Naive thymus-derived CD4-positive, alpha-beta T cell (primary cell): ENCODE data around the gene SCMH1. TPM values are rescaled to one million over a fixed set of nuclear protein-coding genes. Genes with fewer than 3 reads are reported as not detected.
"Not testable (repeated sequence)": the region's sequence is repeated elsewhere in the genome, so short reads cannot be mapped to it uniquely, and the experiment has no call there.

Experiments used
- ATAC-seq: fragments of 150-1000 bp; cut with Tn5 transposase; 2 replicates; pipeline ENCODE4 v1.10.0; 2021; ENCODE audit warnings: mild to moderate bottlenecking, moderate library complexity
- CTCF ChIA-PET: fragments of 350-600 bp; sonication (Branson Sonifier 250); formaldehyde crosslinking; loops from one replicate; lab custom pipeline; 2021; ENCODE audit warnings: antibody characterized with exemption; lab: Charles Lee
- POLR2A ChIA-PET: fragments of 350-600 bp; sonication (Branson Sonifier 250); formaldehyde crosslinking; loops from one replicate; lab custom pipeline; 2021; ENCODE audit warnings: antibody characterized with exemption, inconsistent platforms; lab: Charles Lee
- DNase-seq, 9 donors: peaks; one replicate each; pipeline versions ENCODE4 v3.0.0 to v3.0.0-alpha.2; 2020 to 2022; ENCODE audit warnings: mixed read lengths in 1 of 9
- H3K27ac ChIP-seq: one replicate; pipeline ENCODE4 v1.7.0; 2013; ENCODE audit warnings: mild to moderate bottlenecking, low read depth, low read length, moderate library complexity
- H3K27me3 ChIP-seq, 2 donors: one replicate each; pipeline ENCODE4 v1.7.0; 2013; ENCODE audit warnings: low read length in 2 of 2, mild to moderate bottlenecking in 2 of 2, moderate library complexity in 2 of 2; ENCODE audit not compliant: control insufficient read depth in 2 of 2, insufficient read depth in 2 of 2
- H3K36me3 ChIP-seq, 3 experiments: 1 replicate in 2 of 3; 2 replicates in 1 of 3; pipeline ENCODE4 v1.7.0; 2013; ENCODE audit warnings: low read length in 3 of 3, mild to moderate bottlenecking in 3 of 3, moderate library complexity in 1 of 3; ENCODE audit not compliant: insufficient read depth in 3 of 3, control insufficient read depth in 2 of 3
- H3K4me1 ChIP-seq, 2 donors: one replicate each; pipeline ENCODE4 v1.7.0; 2013; ENCODE audit warnings: low read length in 2 of 2, mild to moderate bottlenecking in 2 of 2, moderate library complexity in 1 of 2; ENCODE audit not compliant: control insufficient read depth in 2 of 2, insufficient read depth in 2 of 2
- H3K4me3 ChIP-seq: 2 replicates; pipeline ENCODE4 v1.7.0; 2013; ENCODE audit warnings: mild to moderate bottlenecking, low read length
- H3K9me3 ChIP-seq, 3 experiments: 1 replicate in 2 of 3; 2 replicates in 1 of 3; pipeline ENCODE4 v1.7.0; 2013; ENCODE audit warnings: low read length in 3 of 3; ENCODE audit not compliant: control insufficient read depth in 2 of 3
- H3K27ac Mint-ChIP-seq, 9 donors: one replicate each; pipeline ENCODE4 v1.8.0; 2020 to 2022; ENCODE audit warnings: mixed read lengths in 9 of 9, mild to moderate bottlenecking in 8 of 9, moderate library complexity in 5 of 9, inconsistent platforms in 2 of 9
- H3K27me3 Mint-ChIP-seq, 5 donors: one replicate each; pipeline ENCODE4 v1.8.0; 2021 to 2022; ENCODE audit warnings: mixed read lengths in 5 of 5, mild to moderate bottlenecking in 1 of 5
- H3K36me3 Mint-ChIP-seq, 5 donors: one replicate each; pipeline ENCODE4 v1.8.0; 2020 to 2022; ENCODE audit warnings: mixed read lengths in 5 of 5, mild to moderate bottlenecking in 3 of 5, inconsistent platforms in 1 of 5
- H3K4me1 Mint-ChIP-seq, 7 donors: one replicate each; pipeline ENCODE4 v1.8.0; 2020 to 2022; ENCODE audit warnings: mixed read lengths in 7 of 7, mild to moderate bottlenecking in 3 of 7, inconsistent platforms in 1 of 7
- H3K4me3 Mint-ChIP-seq, 10 donors: one replicate each; pipeline ENCODE4 v1.8.0; 2020 to 2022; ENCODE audit warnings: mild to moderate bottlenecking in 10 of 10, mixed read lengths in 10 of 10, moderate library complexity in 6 of 10, inconsistent platforms in 2 of 10
- H3K9me3 Mint-ChIP-seq, 11 donors: one replicate each; pipeline ENCODE4 v1.8.0; 2020 to 2022; ENCODE audit warnings: mixed read lengths in 11 of 11, mild to moderate bottlenecking in 4 of 11, inconsistent platforms in 1 of 11, moderate library complexity in 1 of 11
- intact Hi-C, 2 donors: fragments of 100-400 bp; cut with micrococcal nuclease; formaldehyde crosslinking; loops; one replicate each; pipeline ENCODE4 v1.15.1; 2023
- polyA plus RNA-seq, 2 donors: library from polyadenylated mRNA; unstranded; fragments of 300-500 nt; fragmentation: Illumina TruSeq; gene quantifications; one replicate each; pipeline ENCODE4 v1.2.3, GENCODE V29; 2021
- total RNA-seq, 6 experiments: library from RNA in 5 of 6; stranded (reverse) in 5 of 6; gene quantifications; 1 replicate in 5 of 6; 2 replicates in 1 of 6; pipeline ENCODE4 v1.2.3 and lab custom pipeline; 2021 to 2026

SCMH1 gene
- total and polyA plus RNA-seq, 7 experiments from 2014 or later = 3.6 to 18.6 (median 16.8) TPM

- Histone ChIP-seq H3K27ac (no peak overlapping the region), H3K36me3 (peaks cover 0 to 4% (median 3%) of the 10 kb centered on the region in 3 experiments), H3K4me1 (no peaks in the 10 kb centered on the region), H3K9me3 (peaks cover 0 to 16% (median 5%) of the 10 kb centered on the region in 3 experiments), H3K4me3 (no peak overlapping the region), H3K27me3 (no peaks in the 10 kb centered on the region)
- intact Hi-C loops = no loop called here
- Mint-ChIP-seq H3K4me1 (peaks cover 5 to 25% (median 13%) of the 10 kb centered on the region in 7 donors), H3K9me3 (peaks cover 0 to 56% (median 23%) of the 10 kb centered on the region in 11 donors), H3K27me3 (no peaks in the 10 kb centered on the region), H3K27ac (peak overlapping the region in 1 of 9 donors; percentile 1), H3K36me3 (peaks cover 8 to 55% (median 43%) of the 10 kb centered on the region in 5 donors), H3K4me3 (no peak overlapping the region)
- ATAC-seq = no peak
- no peak for DNase-seq
- ChIA-PET CTCF (interaction anchor here (1.2 kb wide), 1 partner anchor 958 kb away, joined by 4 read pairs; no protein-coding TSS in a partner anchor), POLR2A (no interaction called here)
Measured at GRCh38 chr1:41215623-41216022, 26.5 kb downstream of the SCMH1 start.

- Histone ChIP-seq H3K4me3 (no peak overlapping the region), H3K36me3 (no peaks in the 10 kb centered on the region), H3K9me3 (peaks cover 0 to 8% (median 3%) of the 10 kb centered on the region in 3 experiments), H3K4me1 (no peaks in the 10 kb centered on the region), H3K27ac (no peak overlapping the region), H3K27me3 (no peaks in the 10 kb centered on the region)
- ChIA-PET CTCF (no interaction called here), POLR2A (no interaction called here)
- intact Hi-C loops = no loop called here
- no peak overlapping the region for H3K4me3 Mint-ChIP-seq
- no peak for DNase-seq
- H3K9me3 Mint-ChIP-seq = peaks cover 0 to 46% (median 17%) of the 10 kb centered on the region in 11 donors
- H3K27ac Mint-ChIP-seq = peak overlapping the region in 1 of 9 donors; percentile 2
- ATAC-seq = no peak
- no peaks in the 10 kb centered on the region for H3K27me3 Mint-ChIP-seq
- H3K36me3 Mint-ChIP-seq = peaks cover 8 to 55% (median 44%) of the 10 kb centered on the region in 5 donors
- H3K4me1 Mint-ChIP-seq = peaks cover 5 to 37% (median 17%) of the 10 kb centered on the region in 7 donors
Measured at GRCh38 chr1:41213341-41213740, 28.8 kb downstream of the SCMH1 start.

GRCh38 chr1:41211608-41212007, 30.5 kb downstream of the SCMH1 start:
- H3K27ac ChIP-seq, H3K4me1 ChIP-seq, H3K27me3 ChIP-seq, H3K4me3 ChIP-seq, POLR2A ChIA-PET, H3K4me3 Mint-ChIP-seq, intact Hi-C loops, H3K9me3 ChIP-seq, DNase-seq, ATAC-seq, CTCF ChIA-PET, H3K36me3 ChIP-seq, H3K27me3 Mint-ChIP-seq, H3K27ac Mint-ChIP-seq: not testable (repeated sequence)
- peaks cover 5 to 45% (median 28%) of the 10 kb centered on the region in 5 donors for H3K36me3 Mint-ChIP-seq
- H3K4me1 Mint-ChIP-seq = peaks cover 5 to 37% (median 19%) of the 10 kb centered on the region in 7 donors
- H3K9me3 Mint-ChIP-seq = peaks cover 0 to 36% (median 11%) of the 10 kb centered on the region in 11 donors

- not testable (repeated sequence) for H3K4me3 ChIP-seq
Measured at GRCh38 chr1:41207053-41207452, 35.1 kb downstream of the SCMH1 start.

GRCh38 chr1:41200728-41201127, 41.4 kb downstream of the SCMH1 start:
- Mint-ChIP-seq H3K4me1 (peaks cover 0 to 9% (median 1%) of the 10 kb centered on the region in 7 donors), H3K27ac (no peak overlapping the region), H3K27me3 (no peaks in the 10 kb centered on the region), H3K36me3 (peaks cover 6 to 33% (median 26%) of the 10 kb centered on the region in 5 donors), H3K4me3 (no peak overlapping the region), H3K9me3 (peaks cover 2 to 22% (median 7%) of the 10 kb centered on the region in 11 donors)
- ChIA-PET POLR2A (no interaction called here), CTCF (no interaction called here)
- H3K4me3 ChIP-seq = no peak overlapping the region
- intact Hi-C loops = no loop called here
- DNase-seq = no peak
- no peaks in the 10 kb centered on the region for H3K27me3 ChIP-seq
- H3K9me3 ChIP-seq = peaks cover 0 to 8% (median 0%) of the 10 kb centered on the region in 3 experiments
- no peaks in the 10 kb centered on the region for H3K36me3 ChIP-seq
- no peak for ATAC-seq
- no peak overlapping the region for H3K27ac ChIP-seq
- no peaks in the 10 kb centered on the region for H3K4me1 ChIP-seq

More at GRCh38 chr1:41207053-41207452, 35.1 kb downstream of the SCMH1 start:
- H3K4me1 ChIP-seq, H3K4me3 Mint-ChIP-seq, intact Hi-C loops, H3K36me3 ChIP-seq, ATAC-seq, POLR2A ChIA-PET, CTCF ChIA-PET, H3K9me3 ChIP-seq, DNase-seq, H3K27me3 Mint-ChIP-seq, H3K27ac Mint-ChIP-seq, H3K27ac ChIP-seq, H3K27me3 ChIP-seq: not testable (repeated sequence)
- Mint-ChIP-seq H3K36me3 (peaks cover 18 to 66% (median 38%) of the 10 kb centered on the region in 5 donors), H3K4me1 (peaks cover 5 to 33% (median 17%) of the 10 kb centered on the region in 7 donors), H3K9me3 (peaks cover 4 to 49% (median 16%) of the 10 kb centered on the region in 11 donors)

GRCh38 chr1:41199375-41199774, 42.7 kb downstream of the SCMH1 start:
- peaks cover 2 to 19% (median 6%) of the 10 kb centered on the region in 11 donors for H3K9me3 Mint-ChIP-seq
- Histone ChIP-seq H3K36me3 (no peaks in the 10 kb centered on the region), H3K27ac (no peak overlapping the region), H3K4me3 (no peak overlapping the region), H3K9me3 (peaks cover 0 to 6% (median 0%) of the 10 kb centered on the region in 3 experiments), H3K27me3 (no peaks in the 10 kb centered on the region), H3K4me1 (no peaks in the 10 kb centered on the region)
- H3K36me3 Mint-ChIP-seq = peaks cover 2 to 27% (median 23%) of the 10 kb centered on the region in 5 donors
- intact Hi-C loops = no loop called here
- H3K4me1 Mint-ChIP-seq = peaks cover 0 to 8% (median 1%) of the 10 kb centered on the region in 7 donors
- ChIA-PET CTCF (no interaction called here), POLR2A (no interaction called here)
- ATAC-seq (no peak), DNase-seq (no peak)
- H3K27ac Mint-ChIP-seq = no peak overlapping the region
- no peaks in the 10 kb centered on the region for H3K27me3 Mint-ChIP-seq
- no peak overlapping the region for H3K4me3 Mint-ChIP-seq
